HG02642 (cell line): Measurements from ENCODE around the gene PDE8A.
A peak's percentile ranks its signal among the peaks of the same experiment; 100 is the strongest.

ENCODE experiments used
- ATAC-seq: cut with Tn5 transposase; IDR thresholded peaks from one replicate; pipeline ENCODE4 v1.9.1; 2021; ENCODE audit warnings: mild to moderate bottlenecking; ENCODE audit not compliant: unreplicated experiment, poor library complexity

PDE8A gene

GRCh38 chr15:84956199-84956598, 25.5 kb upstream of the PDE8A start:
- ATAC-seq, result no peak

GRCh38 chr15:84960391-84961113, 21.1 kb upstream of the PDE8A start:
- ATAC-seq, result no peak

- ATAC-seq, result no peak
These were observed 20.6 kb upstream of the PDE8A start for GRCh38 chr15:84961114-84961452.

- ATAC-seq, result no peak
These were observed 19.9 kb upstream of the PDE8A start for GRCh38 chr15:84961707-84962106.

GRCh38 chr15:84962955-84963354, 18.7 kb upstream of the PDE8A start:
- ATAC-seq, result no peak

- ATAC-seq, result no peak
These were observed 14.3 kb upstream of the PDE8A start for GRCh38 chr15:84967380-84967779.

GRCh38 chr15:84968301-84968700, 13.4 kb upstream of the PDE8A start:
- ATAC-seq, result no peak

- ATAC-seq, result no peak
These were observed 12.4 kb upstream of the PDE8A start for GRCh38 chr15:84969257-84969656.

- no peak for ATAC-seq
These were observed 10.8 kb upstream of the PDE8A start for GRCh38 chr15:84970843-84971242.

GRCh38 chr15:84973492-84974460, 7.9 kb upstream of the PDE8A start:
- no peak for ATAC-seq

- no peak for ATAC-seq
These were observed 5.7 kb upstream of the PDE8A start for GRCh38 chr15:84975871-84976351.

GRCh38 chr15:84976746-84977345, 4.8 kb upstream of the PDE8A start:
- ATAC-seq, result no peak

GRCh38 chr15:84979651-84980050, 2.0 kb upstream of the PDE8A start:
- no peak for ATAC-seq

GRCh38 chr15:84980196-84981053, 1.2 kb upstream of the PDE8A start:
- ATAC-seq, result peak; percentile 62

- peak; percentile 60 for ATAC-seq
These were observed 474 bp upstream of the PDE8A start for GRCh38 chr15:84981054-84981710.

GRCh38 chr15:84982301-84982920, 755 bp downstream of the PDE8A start:
- ATAC-seq, result peak; percentile 0

- no peak for ATAC-seq
These were observed 1.6 kb downstream of the PDE8A start for GRCh38 chr15:84983294-84983693.

GRCh38 chr15:84983711-84984110, 2.1 kb downstream of the PDE8A start:
- ATAC-seq, result no peak

- no peak for ATAC-seq
These were observed 3.5 kb downstream of the PDE8A start for GRCh38 chr15:84985158-84985557.
